Measurements from ENCODE around the gene TMEM259. TPM values are rescaled to one million over a fixed set of nuclear protein-coding genes. Genes with fewer than 3 reads are reported as not detected.
A peak's percentile ranks its signal among the peaks of the same experiment; 100 is the strongest.

Gene TMEM259
- total and polyA plus RNA-seq, 2 of the 8 experiments (the other 6 are each of a cell fraction or from before 2014, with no cell fraction given) = 140 to 243 TPM

DNA sequence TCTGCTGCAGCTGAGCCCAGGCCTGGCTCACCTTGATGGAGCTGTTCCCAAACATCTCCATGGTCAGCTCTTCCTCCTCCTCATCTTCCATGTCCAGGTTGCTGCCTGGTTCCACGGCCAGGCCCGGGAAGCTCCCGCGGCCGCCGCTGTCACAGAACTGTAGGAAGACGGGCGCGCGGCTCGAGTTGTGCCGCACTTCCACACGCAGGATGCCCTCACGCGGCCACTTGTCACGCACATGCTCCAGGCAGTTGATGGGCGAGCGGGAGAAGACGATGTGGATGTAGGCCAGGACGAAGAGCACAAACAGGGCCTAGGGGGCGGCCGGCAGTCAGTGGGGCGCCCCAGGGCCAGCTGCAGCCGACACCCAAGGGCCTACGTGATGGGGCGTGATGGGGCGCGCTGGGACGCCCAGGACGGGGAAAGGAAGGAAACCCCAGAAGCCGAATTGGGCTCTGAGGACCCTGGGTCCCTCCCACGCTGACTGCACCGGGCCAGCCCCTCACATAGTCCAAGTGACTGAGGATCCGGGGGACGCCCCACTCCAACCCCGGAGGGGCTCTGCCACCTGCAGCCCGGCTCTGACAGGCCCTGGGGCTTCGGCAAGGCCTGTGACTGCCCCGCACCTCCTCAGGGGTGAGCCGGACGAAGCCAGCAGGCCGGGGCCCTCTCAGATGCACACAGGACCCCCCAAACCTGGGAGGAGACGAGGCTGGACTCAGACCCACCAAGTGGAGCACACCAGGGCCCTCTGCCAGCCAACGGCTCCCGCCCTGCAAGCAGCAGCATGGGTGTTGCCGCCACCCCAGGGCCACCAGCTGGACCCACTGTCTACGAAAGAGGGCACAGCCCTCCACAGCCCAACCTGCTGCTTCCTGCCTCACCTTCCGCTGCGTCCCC is 6.5 kb downstream of the TMEM259 start:
- Histone ChIP-seq H2AFZ (ENCODE audit: low read length) (no peak overlapping the region), H2BK15ac (ENCODE audit: low read length) (no peak overlapping the region), H3K4me1 (replicated peaks in 1 of 4; ENCODE audit: control insufficient read depth in 3 of 4, insufficient read depth in 4 of 4, low read length in 3 of 4) (peaks cover 0 to 27% (median 19%) of the 10 kb centered on the region in 4 experiments; a peak in 5 of 7 replicates), H2BK12ac (ENCODE audit: low read depth, low read length) (no peak overlapping the region), H3K9ac (replicated peaks in 1 of 4; ENCODE audit: extremely low read depth in 1 of 4, low read depth in 3 of 4, low read length in 3 of 4) (no peak overlapping the region), H2BK5ac (ENCODE audit: low read depth, low read length) (no peak overlapping the region), H3K27ac (ENCODE audit: low read depth, low read length) (no peak overlapping the region), H4K20me1 (replicated peaks in 1 of 2; ENCODE audit: control insufficient read depth in 1 of 2, insufficient read depth in 2 of 2, low read length in 2 of 2) (peaks cover 32 to 46% of the 10 kb centered on the region in 2 experiments), H2BK120ac (replicated peaks; ENCODE audit: low read depth, low read length) (no peak overlapping the region), H3K79me1 (ENCODE audit: low read depth, low read length) (peaks cover 17% of the 10 kb centered on the region), H4K5ac (ENCODE audit: insufficient read length, low read depth, low read length) (no peak overlapping the region), H3K56ac (replicated peaks; ENCODE audit: insufficient read length, low read depth, low read length) (no peak overlapping the region), H3K36me3 (ENCODE audit: control insufficient read depth in 2 of 4, insufficient read depth in 4 of 4, low read length in 3 of 4) (peaks cover 8 to 47% (median 11%) of the 10 kb centered on the region in 4 experiments; a peak in 6 of 8 replicates), H3K23ac (ENCODE audit: insufficient read length) (no peak overlapping the region), H3K27me3 (replicated peaks in 1 of 4; ENCODE audit: control insufficient read depth in 3 of 4, extremely low read depth in 1 of 4, insufficient read depth in 3 of 4, low read length in 3 of 4) (no peaks in the 10 kb centered on the region), H3K9me3 (ENCODE audit: insufficient read depth in 2 of 2, low read depth in 1 of 2, low read length in 1 of 2) (no peaks in the 10 kb centered on the region), H3K79me2 (ENCODE audit: control insufficient read depth in 1 of 2, insufficient read depth in 2 of 2, low read length in 2 of 2) (peaks cover 24 to 64% of the 10 kb centered on the region in 2 experiments; a peak in 3 of 4 replicates), H3K4ac (replicated peaks; ENCODE audit: insufficient read length, low read depth, low read length) (no peak overlapping the region), H4K8ac (ENCODE audit: extremely low read depth, insufficient read depth, low read length) (peak overlapping the region; percentile 22; the same call in 1 of the 2 replicates), H3K14ac (ENCODE audit: insufficient read length) (no peak overlapping the region), H3K23me2 (ENCODE audit: low read depth, low read length) (no peaks in the 10 kb centered on the region), H3K4me3 (ENCODE audit: extremely low read depth in 1 of 4, insufficient read depth in 2 of 4, low read depth in 3 of 4, low read length in 4 of 4) (no peak overlapping the region), H2BK20ac (ENCODE audit: low read length) (no peak overlapping the region), H3K18ac (ENCODE audit: extremely low read depth, low read length) (no peak overlapping the region), H3K4me2 (ENCODE audit: insufficient read depth in 1 of 2, low read depth in 2 of 2, low read length in 2 of 2) (no peak overlapping the region), H2AK5ac (ENCODE audit: low read depth, low read length) (no peak overlapping the region), H4K91ac (replicated peaks; ENCODE audit: insufficient read length, low read length) (no peak overlapping the region)
- no peak for FAIRE-seq
- ChIA-PET CTCF (ENCODE audit: partially characterized antibody) (interaction anchor here (0.6 to 2.3 kb wide), 7 partner anchors 9 to 149 kb away, joined by 3 to 5 read pairs (median 3); partner anchors contain the start of gene WDR18), POLR2A (ENCODE audit: partially characterized antibody) (interaction anchor here (1.2 to 6.4 kb wide), 7 partner anchors 9 to 71 kb away, joined by 3 to 62 read pairs (median 5); partner anchors contain the start of genes ABCA7 and CNN2)
- no peak for DNase-seq (ENCODE audit: low read depth in 1 of 2, low spot score in 2 of 2)
- WGBS, 2 experiments (ENCODE audit: extremely low coverage in 1 of 2, insufficient coverage in 1 of 2, insufficient read length in 1 of 2, insufficient replicate concordance in 2 of 2, low coverage in 1 of 2, low lambda C conversion rate in 2 of 2, missing lambda C conversion rate in 1 of 2) = 92% methylated on average over 46 of the region's 49 CpGs; no CpG with 5 or more reads in 1 of the 2 experiments
- TF ChIP-seq RBBP5 (IDR thresholded peaks at IDR 0.05; ENCODE audit: borderline replicate concordance, low read depth, low read length) (no peak), RAD21 (IDR thresholded peaks at IDR 0.05 in 1 of 2, conservative IDR thresholded peaks at IDR 0.05 in 1 of 2; ENCODE audit: low read depth in 2 of 2, low read length in 2 of 2) (no peak), RXRA (IDR thresholded peaks at IDR 0.05; ENCODE audit: insufficient read depth, low read depth, low read length) (no peak), EZH2 (IDR thresholded peaks at IDR 0.05; ENCODE audit: low read depth, low read length, severe bottlenecking) (no peak), BRCA1 (IDR thresholded peaks at IDR 0.05; ENCODE audit: low read depth, low read length) (no peak), CHD2 (IDR thresholded peaks at IDR 0.05; ENCODE audit: low read length) (no peak), TBP (IDR thresholded peaks at IDR 0.05; ENCODE audit: low read depth, low read length) (no peak), POLR2A (IDR thresholded peaks at IDR 0.05; ENCODE audit: control extremely low read depth in 1 of 2, low read depth in 2 of 2, low read length in 2 of 2) (no peak), SP2 (IDR thresholded peaks at IDR 0.05; ENCODE audit: low read length) (no peak), SIRT6 (IDR thresholded peaks at IDR 0.05; ENCODE audit: low read length) (no peak)
- TF ChIP-seq, protein P1, sequence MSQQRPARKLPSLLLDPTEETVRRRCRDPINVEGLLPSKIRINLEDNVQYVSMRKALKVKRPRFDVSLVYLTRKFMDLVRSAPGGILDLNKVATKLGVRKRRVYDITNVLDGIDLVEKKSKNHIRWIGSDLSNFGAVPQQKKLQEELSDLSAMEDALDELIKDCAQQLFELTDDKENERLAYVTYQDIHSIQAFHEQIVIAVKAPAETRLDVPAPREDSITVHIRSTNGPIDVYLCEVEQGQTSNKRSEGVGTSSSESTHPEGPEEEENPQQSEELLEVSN (IDR thresholded peaks at IDR 0.05) = no peak

Measured in H1 (cell line).